H9 (cell line): ENCODE results near the gene HELQ. TPM values are rescaled to one million over a fixed set of nuclear protein-coding genes. Genes with fewer than 3 reads are reported as not detected.

ENCODE experiments used
- DNase-seq: peaks from one replicate; pipeline ENCODE4 v3.0.0-alpha.2; 2017
- H2AFZ ChIP-seq: one replicate; pipeline ENCODE4 v1.6.1; 2013; ENCODE audit warnings: mild to moderate bottlenecking, low read length, control low read depth, moderate library complexity
- H2AK5ac ChIP-seq: 2 replicates; pipeline ENCODE4 v1.6.1; 2013; ENCODE audit warnings: low read length, control low read depth, mixed read lengths; ENCODE audit not compliant: insufficient read length
- H2BK120ac ChIP-seq: one replicate; pipeline ENCODE4 v1.6.1; 2013; ENCODE audit warnings: low read depth, mild to moderate bottlenecking, low read length, control low read depth, inconsistent platforms; ENCODE audit not compliant: poor library complexity, severe bottlenecking
- H2BK12ac ChIP-seq: 2 replicates; pipeline ENCODE4 v1.6.1; 2013; ENCODE audit warnings: low read length, control low read depth, mixed read lengths, low read depth; ENCODE audit not compliant: insufficient read length
- H2BK15ac ChIP-seq: 2 replicates; pipeline ENCODE4 v1.6.1; 2013; ENCODE audit warnings: low read depth, low read length, control low read depth
- H2BK20ac ChIP-seq: one replicate; pipeline ENCODE4 v1.6.1; 2013; ENCODE audit warnings: low read depth, mild to moderate bottlenecking, low read length, control low read depth, inconsistent platforms; ENCODE audit not compliant: poor library complexity, severe bottlenecking
- H2BK5ac ChIP-seq: 2 replicates; pipeline ENCODE4 v1.6.1; 2013; ENCODE audit warnings: low read length, control low read depth, mixed read lengths; ENCODE audit not compliant: insufficient read length
- H3K14ac ChIP-seq: 2 replicates; pipeline ENCODE4 v1.6.1; 2013; ENCODE audit warnings: low read length, control low read depth; ENCODE audit not compliant: insufficient read depth
- H3K18ac ChIP-seq: 2 replicates; pipeline ENCODE4 v1.6.1; 2013; ENCODE audit warnings: low read depth, mild to moderate bottlenecking, mixed read lengths, low read length, control low read depth; ENCODE audit not compliant: insufficient read length
- H3K23ac ChIP-seq: 2 replicates; pipeline ENCODE4 v1.6.1; 2013; ENCODE audit warnings: low read length, control low read depth, mixed read lengths, low read depth; ENCODE audit not compliant: insufficient read length
- H3K23me2 ChIP-seq: 2 replicates; pipeline ENCODE4 v1.6.1; 2013; ENCODE audit warnings: low read depth, mild to moderate bottlenecking, mixed read lengths, low read length, control low read depth; ENCODE audit not compliant: insufficient read length, poor library complexity, severe bottlenecking
- H3K27ac ChIP-seq: 2 replicates; pipeline ENCODE4 v1.5.1; 2013; ENCODE audit warnings: low read length, control low read depth, mixed read lengths, low read depth; ENCODE audit not compliant: insufficient read length
- H3K27me3 ChIP-seq: 2 replicates; pipeline ENCODE4 v1.6.1; 2013; ENCODE audit warnings: low read length, control low read depth, inconsistent platforms; ENCODE audit not compliant: insufficient read depth
- H3K4ac ChIP-seq: 2 replicates; pipeline ENCODE4 v1.6.1; 2013; ENCODE audit warnings: low read depth, mild to moderate bottlenecking, control low read depth, inconsistent platforms, low read length, moderate library complexity
- H3K4me1 ChIP-seq: 2 replicates; pipeline ENCODE4 v1.6.1; 2013; ENCODE audit warnings: low read length, control low read depth, inconsistent platforms; ENCODE audit not compliant: insufficient read depth
- H3K4me2 ChIP-seq: 2 replicates; pipeline ENCODE4 v1.6.1; 2013; ENCODE audit warnings: low read length, control low read depth, mixed read lengths; ENCODE audit not compliant: insufficient read length, insufficient read depth
- H3K56ac ChIP-seq: 2 replicates; pipeline ENCODE4 v1.6.1; 2013; ENCODE audit warnings: low read depth, mild to moderate bottlenecking, mixed read lengths, low read length, control low read depth; ENCODE audit not compliant: insufficient read length
- H3K79me1 ChIP-seq: 2 replicates; pipeline ENCODE4 v1.6.1; 2013; ENCODE audit warnings: low read depth, mild to moderate bottlenecking, moderate library complexity, low read length, control low read depth, inconsistent platforms; ENCODE audit not compliant: insufficient read depth, poor library complexity, severe bottlenecking
- H3K79me2 ChIP-seq: 2 replicates; pipeline ENCODE4 v1.6.1; 2013; ENCODE audit warnings: low read length, control low read depth, inconsistent platforms; ENCODE audit not compliant: insufficient read depth
- H3K9ac ChIP-seq: 2 replicates; pipeline ENCODE4 v1.6.1; 2013; ENCODE audit warnings: low read length, control low read depth, mixed read lengths; ENCODE audit not compliant: insufficient read length; ENCODE audit errors: extremely low read depth
- H3K9me3 ChIP-seq: one replicate; pipeline ENCODE4 v1.6.1; 2013; ENCODE audit warnings: low read depth, low read length, inconsistent platforms; ENCODE audit not compliant: control insufficient read depth
- H3T11ph ChIP-seq: one replicate; pipeline ENCODE4 v1.6.1; 2013; ENCODE audit warnings: mild to moderate bottlenecking, low read length, control low read depth, inconsistent platforms
- H4K20me1 ChIP-seq: one replicate; pipeline ENCODE4 v1.6.1; 2013; ENCODE audit not compliant: control insufficient read depth, insufficient read length, insufficient read depth
- H4K5ac ChIP-seq: 2 replicates; pipeline ENCODE4 v1.6.1; 2013; ENCODE audit warnings: low read depth, mild to moderate bottlenecking, mixed read lengths, low read length, control low read depth; ENCODE audit not compliant: insufficient read length
- H4K8ac ChIP-seq: replicated peaks from 2 replicates; pipeline ENCODE4 v1.6.1; 2013; ENCODE audit warnings: low read length, control low read depth, mixed read lengths, low read depth; ENCODE audit not compliant: insufficient read length
- H4K91ac ChIP-seq: 2 replicates; pipeline ENCODE4 v1.6.1; 2013; ENCODE audit warnings: low read depth, mild to moderate bottlenecking, moderate library complexity, mixed read lengths, low read length, control low read depth; ENCODE audit not compliant: insufficient read length
- H3K27ac Mint-ChIP-seq, 3 experiments: 2 replicates in 2 of 3; 3 replicates in 1 of 3; pipeline ENCODE4 v1.8.0; 2020 to 2021; ENCODE audit warnings: mixed read lengths in 3 of 3, mild to moderate bottlenecking in 1 of 3, moderate library complexity in 1 of 3
- H3K27me3 Mint-ChIP-seq: 2 replicates; pipeline ENCODE4 v1.8.0; 2021; ENCODE audit warnings: low read depth, mild to moderate bottlenecking, moderate library complexity, mixed read lengths
- H3K36me3 Mint-ChIP-seq, 3 experiments: 2 replicates in 2 of 3; 3 replicates in 1 of 3; pipeline ENCODE4 v1.8.0; 2020 to 2021; ENCODE audit warnings: low read depth in 3 of 3, mixed read lengths in 3 of 3; ENCODE audit not compliant: insufficient read depth in 1 of 3
- H3K4me1 Mint-ChIP-seq, 2 experiments: 2 replicates each; pipeline ENCODE4 v1.8.0; 2020; ENCODE audit warnings: mixed read lengths in 2 of 2
- H3K4me3 Mint-ChIP-seq, 2 experiments: 2 replicates in 1 of 2; 3 replicates in 1 of 2; pipeline ENCODE4 v1.8.0; 2020 to 2021; ENCODE audit warnings: mild to moderate bottlenecking in 2 of 2, mixed read lengths in 2 of 2, moderate library complexity in 1 of 2
- H3K9me3 Mint-ChIP-seq, 2 experiments: 2 replicates in 1 of 2; 3 replicates in 1 of 2; pipeline ENCODE4 v1.8.0; 2020; ENCODE audit warnings: mild to moderate bottlenecking in 2 of 2, mixed read lengths in 2 of 2, moderate library complexity in 1 of 2
- CTCF ChIP-seq: fragments of 200-600 bp; sonication (generic); conservative IDR thresholded peaks from 3 replicates; pipeline ENCODE4 v1.8.0; 2021; ENCODE audit warnings: antibody characterized with exemption, mild to moderate bottlenecking
- WGBS: extraction: QIAGEN DNeasy Blood & Tissue Kit; methylation state at CpG from one replicate; pipeline ENCODE4 v1.1.7; 2013; ENCODE audit warnings: missing lambda C conversion rate, low lambda C conversion rate, mixed read lengths; ENCODE audit not compliant: insufficient read length; ENCODE audit errors: extremely low coverage; 5-methylcytosine and 5-hydroxymethylcytosine counted together
- total RNA-seq: library from RNA; stranded (reverse); gene quantifications from 2 replicates; pipeline ENCODE4 v1.2.1, GENCODE V29; 2021

The HELQ gene
- total RNA-seq, 1 experiment from 2014 or later = 16.2 TPM

GRCh38 chr4:83387476-83388312 lies 67.9 kb downstream of the HELQ start:
- H3K9ac ChIP-seq = no peak overlapping the region
- H3K27me3 Mint-ChIP-seq = peaks cover 74% of the 10 kb centered on the region
- H3K14ac ChIP-seq = no peak overlapping the region
- H3K79me2 ChIP-seq = no peaks in the 10 kb centered on the region
- H2AK5ac ChIP-seq = no peak overlapping the region
- no peak overlapping the region for H4K5ac ChIP-seq
- H3K56ac ChIP-seq = no peak overlapping the region
- no peak overlapping the region for H2BK120ac ChIP-seq
- 0 out of 7 replicates have a peak overlapping the region, but pooled peaks of 1 of the 3 experiments have one; percentile 13 for H3K27ac Mint-ChIP-seq
- no peak overlapping the region for H3K18ac ChIP-seq
- H3K4me2 ChIP-seq = no peak overlapping the region
- no CpG with 5 or more reads among the region's 3 CpGs for WGBS
- H2BK5ac ChIP-seq = no peak overlapping the region
- H3K4me1 Mint-ChIP-seq = peaks cover 33 to 42% of the 10 kb centered on the region in 2 experiments
- TF ChIP-seq CTCF = no peak
- H3K4ac ChIP-seq = no peak overlapping the region
- no peak overlapping the region for H3K4me3 Mint-ChIP-seq
- peaks cover 0 to 2% (median 0%) of the 10 kb centered on the region in 3 experiments; a peak in 1 of 7 replicates for H3K36me3 Mint-ChIP-seq
- no peaks in the 10 kb centered on the region for H4K20me1 ChIP-seq
- H3K9me3 Mint-ChIP-seq = peaks cover 0 to 1% of the 10 kb centered on the region in 2 experiments; a peak in 2 of 5 replicates
- no peak overlapping the region for H2BK12ac ChIP-seq
- H2BK20ac ChIP-seq = no peak overlapping the region
- DNase-seq = no peak
- H3K27ac ChIP-seq = no peak overlapping the region
- H4K8ac ChIP-seq = no peak overlapping the region
- H3K27me3 ChIP-seq = peaks cover 16% of the 10 kb centered on the region
- H3K23ac ChIP-seq = no peak overlapping the region
- H4K91ac ChIP-seq = no peak overlapping the region
- no peaks in the 10 kb centered on the region for H3K23me2 ChIP-seq
- no peak overlapping the region for H2AFZ ChIP-seq
- H3K79me1 ChIP-seq = no peaks in the 10 kb centered on the region
- no peak overlapping the region for H3T11ph ChIP-seq
- no peaks in the 10 kb centered on the region for H3K9me3 ChIP-seq
- H2BK15ac ChIP-seq = no peak overlapping the region
- H3K4me1 ChIP-seq = peaks cover 3% of the 10 kb centered on the region; the same call in 1 of the 2 replicates
